Measurements from ENCODE around the gene PSRC1.

The PSRC1 gene

DNA sequence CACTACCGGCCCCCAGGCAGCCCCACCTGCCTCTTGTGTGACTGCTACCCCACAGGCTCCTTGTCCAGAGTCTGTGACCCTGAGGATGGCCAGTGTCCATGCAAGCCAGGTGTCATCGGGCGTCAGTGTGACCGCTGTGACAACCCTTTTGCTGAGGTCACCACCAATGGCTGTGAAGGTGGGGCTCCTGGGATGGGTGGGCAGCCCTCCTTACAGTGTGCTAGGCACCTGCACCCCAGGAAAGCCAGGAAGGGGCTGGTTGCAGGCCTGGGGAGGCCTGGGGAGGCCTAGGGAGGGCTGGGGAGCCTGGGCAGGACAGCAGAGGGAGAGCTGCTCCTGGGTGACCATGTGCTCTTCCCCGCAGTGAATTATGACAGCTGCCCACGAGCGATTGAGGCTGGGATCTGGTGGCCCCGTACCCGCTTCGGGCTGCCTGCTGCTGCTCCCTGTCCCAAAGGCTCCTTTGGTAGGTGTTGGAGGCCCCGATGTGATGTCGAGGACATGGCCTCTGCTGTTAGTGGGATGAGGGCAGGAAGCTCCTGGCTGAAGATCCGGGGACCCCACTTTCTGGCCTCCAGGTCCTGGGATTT is 17.1 kb downstream of the PSRC1 start:
- no peak overlapping the region for H3K4me3 ChIP-seq (ENCODE audit: low read depth, low read length)
- DNase-seq (ENCODE audit: low read depth) = no peak
- TF ChIP-seq, protein P1, sequence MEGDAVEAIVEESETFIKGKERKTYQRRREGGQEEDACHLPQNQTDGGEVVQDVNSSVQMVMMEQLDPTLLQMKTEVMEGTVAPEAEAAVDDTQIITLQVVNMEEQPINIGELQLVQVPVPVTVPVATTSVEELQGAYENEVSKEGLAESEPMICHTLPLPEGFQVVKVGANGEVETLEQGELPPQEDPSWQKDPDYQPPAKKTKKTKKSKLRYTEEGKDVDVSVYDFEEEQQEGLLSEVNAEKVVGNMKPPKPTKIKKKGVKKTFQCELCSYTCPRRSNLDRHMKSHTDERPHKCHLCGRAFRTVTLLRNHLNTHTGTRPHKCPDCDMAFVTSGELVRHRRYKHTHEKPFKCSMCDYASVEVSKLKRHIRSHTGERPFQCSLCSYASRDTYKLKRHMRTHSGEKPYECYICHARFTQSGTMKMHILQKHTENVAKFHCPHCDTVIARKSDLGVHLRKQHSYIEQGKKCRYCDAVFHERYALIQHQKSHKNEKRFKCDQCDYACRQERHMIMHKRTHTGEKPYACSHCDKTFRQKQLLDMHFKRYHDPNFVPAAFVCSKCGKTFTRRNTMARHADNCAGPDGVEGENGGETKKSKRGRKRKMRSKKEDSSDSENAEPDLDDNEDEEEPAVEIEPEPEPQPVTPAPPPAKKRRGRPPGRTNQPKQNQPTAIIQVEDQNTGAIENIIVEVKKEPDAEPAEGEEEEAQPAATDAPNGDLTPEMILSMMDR (IDR thresholded peaks at IDR 0.05; ENCODE audit: control insufficient read depth, extremely low read depth, insufficient read depth) = no peak

DNA sequence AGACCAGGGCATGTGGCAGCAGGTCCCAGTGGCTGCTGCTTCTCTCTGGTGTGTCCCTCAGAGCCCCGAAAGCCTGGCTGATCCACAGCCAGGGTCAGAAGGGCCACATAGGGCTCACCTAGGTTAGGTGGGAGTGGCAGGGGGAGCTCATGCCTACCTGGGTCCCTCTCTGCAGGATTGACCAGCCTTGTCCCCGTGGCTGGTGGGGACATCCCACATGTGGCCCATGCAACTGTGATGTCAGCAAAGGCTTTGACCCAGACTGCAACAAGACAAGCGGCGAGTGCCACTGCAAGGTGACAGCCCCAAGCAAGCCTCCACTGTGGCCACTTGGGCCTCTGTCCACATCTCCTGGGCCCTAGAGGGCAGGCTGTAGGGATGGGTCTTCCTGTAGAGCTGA is 17.9 kb downstream of the PSRC1 start:
- no peak for DNase-seq (ENCODE audit: low read depth)
- no peak overlapping the region for H3K4me3 ChIP-seq (ENCODE audit: low read depth, low read length)
- TF ChIP-seq, protein P1 (IDR thresholded peaks at IDR 0.05; ENCODE audit: control insufficient read depth, extremely low read depth, insufficient read depth) = no peak

DNA sequence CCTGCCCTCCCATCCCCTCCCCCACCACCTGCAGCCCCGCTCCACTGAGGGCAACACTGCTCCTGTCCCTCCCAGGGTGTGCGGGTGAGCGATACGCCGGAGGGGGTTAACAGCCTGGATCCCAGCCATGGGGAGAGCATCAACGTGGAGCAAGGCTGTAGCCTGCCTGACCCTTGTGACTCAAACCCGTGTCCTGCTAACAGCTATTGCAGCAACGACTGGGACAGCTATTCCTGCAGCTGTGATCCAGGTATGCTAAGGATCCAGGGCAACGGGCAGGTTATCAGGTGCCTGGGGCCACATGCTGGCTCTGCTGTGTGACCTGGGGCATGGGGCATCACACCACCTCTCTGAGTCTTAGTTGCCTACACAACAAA is 18.6 kb downstream of the PSRC1 start:
- DNase-seq (ENCODE audit: low read depth) = no peak
- TF ChIP-seq, protein P1 (IDR thresholded peaks at IDR 0.05; ENCODE audit: control insufficient read depth, extremely low read depth, insufficient read depth) = no peak
- no peak overlapping the region for H3K4me3 ChIP-seq (ENCODE audit: low read depth, low read length)

DNA sequence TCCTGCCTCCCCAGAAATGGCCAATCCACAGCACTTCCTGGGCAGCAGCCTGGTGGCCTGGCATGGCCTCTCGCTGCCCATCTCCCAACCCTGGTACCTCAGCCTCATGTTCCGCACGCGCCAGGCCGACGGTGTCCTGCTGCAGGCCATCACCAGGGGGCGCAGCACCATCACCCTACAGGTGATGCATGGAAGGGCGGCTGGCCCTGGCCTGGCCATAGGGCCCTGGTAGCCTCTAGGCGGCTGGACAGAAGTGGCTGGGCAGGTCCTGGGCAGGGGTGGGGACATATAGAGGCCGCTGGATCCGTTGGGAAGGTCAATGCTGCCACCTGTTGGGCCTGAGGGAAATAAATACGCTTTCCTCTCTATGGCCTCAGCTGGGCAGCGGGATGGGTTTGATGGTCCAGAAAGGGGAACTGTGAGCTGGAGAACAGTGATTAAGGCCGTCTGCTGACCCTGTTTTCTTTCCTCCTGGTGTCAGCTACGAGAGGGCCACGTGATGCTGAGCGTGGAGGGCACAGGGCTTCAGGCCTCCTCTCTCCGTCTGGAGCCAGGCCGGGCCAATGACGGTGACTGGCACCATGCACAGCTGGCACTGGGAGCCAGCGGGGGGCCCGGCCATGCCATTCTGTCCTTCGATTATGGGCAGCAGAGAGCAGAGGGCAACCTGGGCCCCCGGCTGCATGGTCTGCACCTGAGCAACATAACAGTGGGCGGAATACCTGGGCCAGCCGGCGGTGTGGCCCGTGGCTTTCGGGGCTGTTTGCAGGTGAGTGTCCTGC is 19.2 kb downstream of the PSRC1 start:
- H3K4me3 ChIP-seq (ENCODE audit: low read depth, low read length) = no peak overlapping the region
- TF ChIP-seq, protein P1 (IDR thresholded peaks at IDR 0.05; ENCODE audit: control insufficient read depth, extremely low read depth, insufficient read depth) = peak; percentile 98
- DNase-seq (ENCODE audit: low read depth) = peak; percentile 97

DNA sequence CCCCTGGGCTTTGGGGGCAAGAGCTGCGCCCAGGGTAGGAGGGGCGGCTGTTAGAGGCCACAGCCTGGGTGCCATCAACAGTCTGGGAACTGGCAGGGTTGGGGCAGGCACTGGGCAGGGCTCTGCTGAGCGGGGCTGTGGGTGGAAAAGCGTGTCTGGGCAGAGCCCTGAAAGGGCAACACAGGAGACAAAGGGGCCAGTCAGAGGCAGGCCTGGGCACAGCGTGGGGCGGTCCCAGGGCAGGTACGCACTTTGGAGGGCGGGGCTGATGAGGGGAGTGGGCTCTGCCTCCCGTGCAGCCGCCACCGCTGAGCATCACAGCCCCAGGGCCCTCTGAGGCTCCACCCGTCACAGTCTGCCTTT is 19.7 kb downstream of the PSRC1 start:
- DNase-seq (ENCODE audit: low read depth) = no peak
- TF ChIP-seq, protein P1 (IDR thresholded peaks at IDR 0.05; ENCODE audit: control insufficient read depth, extremely low read depth, insufficient read depth) = no peak
- H3K4me3 ChIP-seq (ENCODE audit: low read depth, low read length) = no peak overlapping the region

DNA sequence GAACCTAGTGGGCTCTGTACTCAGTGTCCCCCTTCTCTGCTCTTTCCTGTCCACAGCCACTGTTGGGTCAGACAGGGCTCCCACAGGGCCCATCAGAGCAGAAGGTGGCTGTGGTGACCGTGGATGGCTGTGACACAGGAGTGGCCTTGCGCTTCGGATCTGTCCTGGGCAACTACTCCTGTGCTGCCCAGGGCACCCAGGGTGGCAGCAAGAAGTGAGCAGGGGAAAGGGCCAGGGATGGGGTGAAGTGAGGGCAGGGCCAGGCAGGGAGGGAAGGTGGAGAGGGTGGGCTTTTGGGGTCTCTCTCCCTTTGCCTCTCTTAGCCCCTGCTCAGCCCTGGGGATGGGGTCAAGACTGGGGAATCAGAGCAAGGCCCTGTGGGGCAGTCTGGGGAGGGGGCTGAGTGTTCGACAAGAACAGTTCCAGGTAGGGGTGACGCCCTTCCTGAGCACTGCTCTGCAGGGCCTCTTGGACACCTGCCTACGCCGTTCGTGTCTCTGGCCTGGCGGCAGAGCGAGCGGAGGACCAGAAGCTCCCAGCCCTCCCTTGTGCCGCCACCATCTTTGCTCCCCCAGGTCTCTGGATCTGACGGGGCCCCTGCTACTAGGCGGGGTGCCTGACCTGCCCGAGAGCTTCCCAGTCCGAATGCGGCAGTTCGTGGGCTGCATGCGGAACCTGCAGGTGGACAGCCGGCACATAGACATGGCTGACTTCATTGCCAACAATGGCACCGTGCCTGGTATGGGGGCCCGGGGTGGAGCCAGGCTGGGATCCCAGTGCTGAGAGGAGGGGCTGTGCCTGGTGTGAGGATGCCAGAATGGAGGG is 20.5 kb downstream of the PSRC1 start:
- DNase-seq (ENCODE audit: low read depth) = no peak
- TF ChIP-seq, protein P1 (IDR thresholded peaks at IDR 0.05; ENCODE audit: control insufficient read depth, extremely low read depth, insufficient read depth) = no peak
- H3K4me3 ChIP-seq (ENCODE audit: low read depth, low read length) = no peak overlapping the region

Measured in LNCaP clone FGC (cell line).